ENCODE data around the gene CDH4. TPM values are rescaled to one million over a fixed set of nuclear protein-coding genes. Genes with fewer than 3 reads are reported as not detected.

The CDH4 gene
- total RNA-seq, 1 experiment from 2014 or later, result not detected

DNA sequence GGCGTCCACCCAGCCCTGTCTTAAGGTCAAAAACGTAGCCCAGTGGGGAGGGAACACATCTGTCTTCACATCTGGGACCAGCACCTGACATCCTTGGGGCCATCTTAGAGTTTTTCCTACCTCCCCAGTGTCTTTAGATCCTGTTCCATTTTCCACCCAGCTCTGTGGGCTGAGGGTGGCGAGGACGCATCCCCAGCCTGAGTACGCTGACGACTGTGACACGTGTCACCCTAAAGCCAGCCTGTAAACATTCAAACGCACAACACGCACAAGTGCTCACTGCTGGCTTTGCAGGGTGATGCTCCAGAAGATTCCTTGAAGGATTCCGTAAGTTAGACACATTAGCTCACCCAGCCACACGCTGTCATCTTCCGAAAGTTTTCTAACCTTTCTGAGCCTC is 597.8 kb downstream of the CDH4 start:
- no TSS peak for BruUV-seq (replicated peaks)
- POLR2A ChIA-PET, result no interaction called here
- Histone ChIP-seq H3K36me3 (ENCODE audit: control insufficient read depth, insufficient read depth, low read length) (no peaks in the 10 kb centered on the region), H3K4me3 (ENCODE audit: low read depth in 2 of 2, low read length in 2 of 2) (no peak overlapping the region), H3K27ac (ENCODE audit: low read length) (no peak overlapping the region), H3K9me3 (ENCODE audit: control insufficient read depth, insufficient read depth, low read depth, low read length) (no peaks in the 10 kb centered on the region), H3K4me1 (ENCODE audit: control insufficient read depth, insufficient read depth, low read length) (no peaks in the 10 kb centered on the region), H3K27me3 (ENCODE audit: control insufficient read depth, insufficient read depth, low read length) (no peaks in the 10 kb centered on the region; the same call in 1 of the 2 replicates)
- intact Hi-C loops (cut with micrococcal nuclease; ENCODE audit: unreplicated experiment) (no loop called here), in situ Hi-C loops (cut with HindIII; ENCODE audit: low pct_unique_long_range_greater_than_20kb, low sequenced_read_pairs) (no loop called here)
- no peak for ATAC-seq
- no peak for DNase-seq (ENCODE audit: low read depth, low spot score)
- CTCF ChIA-PET, result no interaction called here
- TF ChIP-seq POLR2AphosphoS5 (IDR thresholded peaks at IDR 0.05; ENCODE audit: low read depth, low read length) (no peak), SIN3A (IDR thresholded peaks at IDR 0.05; ENCODE audit: borderline replicate concordance, insufficient read depth, low read depth, low read length) (no peak), TCF7L2 (IDR thresholded peaks at IDR 0.05; ENCODE audit: low read depth, low read length) (no peak)
- TF ChIP-seq, protein P1, sequence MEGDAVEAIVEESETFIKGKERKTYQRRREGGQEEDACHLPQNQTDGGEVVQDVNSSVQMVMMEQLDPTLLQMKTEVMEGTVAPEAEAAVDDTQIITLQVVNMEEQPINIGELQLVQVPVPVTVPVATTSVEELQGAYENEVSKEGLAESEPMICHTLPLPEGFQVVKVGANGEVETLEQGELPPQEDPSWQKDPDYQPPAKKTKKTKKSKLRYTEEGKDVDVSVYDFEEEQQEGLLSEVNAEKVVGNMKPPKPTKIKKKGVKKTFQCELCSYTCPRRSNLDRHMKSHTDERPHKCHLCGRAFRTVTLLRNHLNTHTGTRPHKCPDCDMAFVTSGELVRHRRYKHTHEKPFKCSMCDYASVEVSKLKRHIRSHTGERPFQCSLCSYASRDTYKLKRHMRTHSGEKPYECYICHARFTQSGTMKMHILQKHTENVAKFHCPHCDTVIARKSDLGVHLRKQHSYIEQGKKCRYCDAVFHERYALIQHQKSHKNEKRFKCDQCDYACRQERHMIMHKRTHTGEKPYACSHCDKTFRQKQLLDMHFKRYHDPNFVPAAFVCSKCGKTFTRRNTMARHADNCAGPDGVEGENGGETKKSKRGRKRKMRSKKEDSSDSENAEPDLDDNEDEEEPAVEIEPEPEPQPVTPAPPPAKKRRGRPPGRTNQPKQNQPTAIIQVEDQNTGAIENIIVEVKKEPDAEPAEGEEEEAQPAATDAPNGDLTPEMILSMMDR (IDR thresholded peaks at IDR 0.05), result no peak
- TF ChIP-seq, protein P2, sequence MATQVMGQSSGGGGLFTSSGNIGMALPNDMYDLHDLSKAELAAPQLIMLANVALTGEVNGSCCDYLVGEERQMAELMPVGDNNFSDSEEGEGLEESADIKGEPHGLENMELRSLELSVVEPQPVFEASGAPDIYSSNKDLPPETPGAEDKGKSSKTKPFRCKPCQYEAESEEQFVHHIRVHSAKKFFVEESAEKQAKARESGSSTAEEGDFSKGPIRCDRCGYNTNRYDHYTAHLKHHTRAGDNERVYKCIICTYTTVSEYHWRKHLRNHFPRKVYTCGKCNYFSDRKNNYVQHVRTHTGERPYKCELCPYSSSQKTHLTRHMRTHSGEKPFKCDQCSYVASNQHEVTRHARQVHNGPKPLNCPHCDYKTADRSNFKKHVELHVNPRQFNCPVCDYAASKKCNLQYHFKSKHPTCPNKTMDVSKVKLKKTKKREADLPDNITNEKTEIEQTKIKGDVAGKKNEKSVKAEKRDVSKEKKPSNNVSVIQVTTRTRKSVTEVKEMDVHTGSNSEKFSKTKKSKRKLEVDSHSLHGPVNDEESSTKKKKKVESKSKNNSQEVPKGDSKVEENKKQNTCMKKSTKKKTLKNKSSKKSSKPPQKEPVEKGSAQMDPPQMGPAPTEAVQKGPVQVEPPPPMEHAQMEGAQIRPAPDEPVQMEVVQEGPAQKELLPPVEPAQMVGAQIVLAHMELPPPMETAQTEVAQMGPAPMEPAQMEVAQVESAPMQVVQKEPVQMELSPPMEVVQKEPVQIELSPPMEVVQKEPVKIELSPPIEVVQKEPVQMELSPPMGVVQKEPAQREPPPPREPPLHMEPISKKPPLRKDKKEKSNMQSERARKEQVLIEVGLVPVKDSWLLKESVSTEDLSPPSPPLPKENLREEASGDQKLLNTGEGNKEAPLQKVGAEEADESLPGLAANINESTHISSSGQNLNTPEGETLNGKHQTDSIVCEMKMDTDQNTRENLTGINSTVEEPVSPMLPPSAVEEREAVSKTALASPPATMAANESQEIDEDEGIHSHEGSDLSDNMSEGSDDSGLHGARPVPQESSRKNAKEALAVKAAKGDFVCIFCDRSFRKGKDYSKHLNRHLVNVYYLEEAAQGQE (IDR thresholded peaks at IDR 0.05; ENCODE audit: insufficient read depth in 1 of 2, low read depth in 2 of 2, low read length in 1 of 2), result no peak

DNA sequence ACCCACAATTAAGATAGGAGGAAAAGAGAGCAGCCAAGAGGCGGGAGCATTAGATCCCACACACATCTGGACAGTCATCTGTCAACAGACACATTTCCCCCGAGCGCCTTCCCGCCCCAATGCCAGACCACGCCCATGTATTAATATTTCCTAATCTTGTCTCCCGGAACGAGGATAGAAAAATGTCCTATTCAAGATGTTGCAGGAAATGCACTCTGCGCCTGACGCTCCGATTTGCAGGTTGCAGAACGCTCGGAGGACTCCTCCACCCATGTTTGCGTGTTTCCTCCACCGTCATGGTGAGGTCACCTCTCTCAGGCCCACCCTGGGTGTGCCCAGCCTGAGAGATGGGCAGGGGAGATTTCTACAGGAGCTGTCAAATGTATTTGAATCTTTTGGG is 598.4 kb downstream of the CDH4 start:
- Histone ChIP-seq H3K4me1 (ENCODE audit: control insufficient read depth, insufficient read depth, low read length) (no peaks in the 10 kb centered on the region), H3K27ac (ENCODE audit: low read length) (no peak overlapping the region), H3K9me3 (ENCODE audit: control insufficient read depth, insufficient read depth, low read depth, low read length) (no peaks in the 10 kb centered on the region), H3K36me3 (ENCODE audit: control insufficient read depth, insufficient read depth, low read length) (no peaks in the 10 kb centered on the region), H3K4me3 (ENCODE audit: low read depth in 2 of 2, low read length in 2 of 2) (no peak overlapping the region), H3K27me3 (ENCODE audit: control insufficient read depth, insufficient read depth, low read length) (no peaks in the 10 kb centered on the region; the same call in 1 of the 2 replicates)
- intact Hi-C loops (cut with micrococcal nuclease; ENCODE audit: unreplicated experiment), result no loop called here
- DNase-seq (ENCODE audit: low read depth, low spot score) (no peak), ATAC-seq (no peak)
- CTCF ChIA-PET, result no interaction called here
- no peak for TF ChIP-seq POLR2AphosphoS5 (IDR thresholded peaks at IDR 0.05; ENCODE audit: low read depth, low read length)
- TF ChIP-seq, protein P2 (IDR thresholded peaks at IDR 0.05; ENCODE audit: insufficient read depth in 1 of 2, low read depth in 2 of 2, low read length in 1 of 2), result no peak
- TF ChIP-seq TCF7L2 (IDR thresholded peaks at IDR 0.05; ENCODE audit: low read depth, low read length), result no peak
- no peak for TF ChIP-seq SIN3A (IDR thresholded peaks at IDR 0.05; ENCODE audit: borderline replicate concordance, insufficient read depth, low read depth, low read length)
- TF ChIP-seq, protein P1 (IDR thresholded peaks at IDR 0.05), result no peak
- POLR2A ChIA-PET, result no interaction called here
- BruUV-seq (replicated peaks), result no TSS peak
- in situ Hi-C loops (cut with HindIII; ENCODE audit: low pct_unique_long_range_greater_than_20kb, low sequenced_read_pairs), result no loop called here
